ENCODE results near the gene OTOP2.
"Not testable (repeated sequence)": the region's sequence is repeated elsewhere in the genome, so short reads cannot be mapped to it uniquely, and the experiment has no call there.

The OTOP2 gene

GRCh38 chr17:74981979-74982662, 58.0 kb downstream of the OTOP2 start:
- TF ChIP-seq CTCF (IDR thresholded peaks at IDR 0.05; ENCODE audit: extremely low read depth, insufficient read depth, missing control alignments), result no peak
- peak; percentile 86 for DNase-seq (ENCODE audit: low spot score)
- in situ Hi-C loops (cut with MboI; ENCODE audit: low pct_unique_long_range_greater_than_20kb, low sequenced_read_pairs, unreplicated experiment), result no loop called here

GRCh38 chr17:74982663-74983313, 58.7 kb downstream of the OTOP2 start:
- in situ Hi-C loops (cut with MboI; ENCODE audit: low pct_unique_long_range_greater_than_20kb, low sequenced_read_pairs, unreplicated experiment), result not testable (repeated sequence)

More at GRCh38 chr17:74982663-74983313, 58.7 kb downstream of the OTOP2 start:
- DNase-seq (ENCODE audit: low spot score), result not testable (repeated sequence)
